ENCODE results near the gene NPR3.
"Not testable (repeated sequence)": the region's sequence is repeated elsewhere in the genome, so short reads cannot be mapped to it uniquely, and the experiment has no call there.

The NPR3 gene

DNA sequence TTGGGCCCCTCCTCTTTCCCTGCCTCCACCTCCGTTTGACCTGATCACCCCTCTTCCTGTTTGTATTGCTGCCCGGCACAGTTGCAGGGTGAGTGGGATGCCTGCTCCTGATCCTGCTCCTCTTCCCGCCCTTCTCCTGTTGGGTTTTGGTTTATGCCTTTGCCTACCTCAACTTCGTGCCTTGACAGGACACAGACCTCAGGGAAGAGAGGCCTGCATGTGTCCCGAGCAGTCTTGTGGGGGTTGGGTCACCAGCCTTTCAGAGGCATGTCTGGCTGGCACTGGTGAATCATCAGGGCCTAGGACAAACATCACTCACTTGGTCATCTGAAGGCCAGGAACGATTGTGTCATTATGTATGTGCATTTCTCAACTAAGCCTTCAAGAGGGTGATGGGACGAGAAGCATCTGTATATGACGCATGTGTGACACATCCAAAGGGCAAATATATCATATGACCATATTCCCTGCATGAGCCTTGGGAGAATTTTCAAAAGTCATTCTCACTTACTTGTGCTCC is 56.9 kb downstream of the NPR3 start:
- DNase-seq (ENCODE audit: low spot score) = peak; percentile 76

- no peak for DNase-seq (ENCODE audit: low spot score)
Measured at GRCh38 chr5:32769711-32770110, 58.6 kb downstream of the NPR3 start.

GRCh38 chr5:32770444-32770843 is 59.3 kb downstream of the NPR3 start:
- DNase-seq (ENCODE audit: low spot score) = no peak

DNA sequence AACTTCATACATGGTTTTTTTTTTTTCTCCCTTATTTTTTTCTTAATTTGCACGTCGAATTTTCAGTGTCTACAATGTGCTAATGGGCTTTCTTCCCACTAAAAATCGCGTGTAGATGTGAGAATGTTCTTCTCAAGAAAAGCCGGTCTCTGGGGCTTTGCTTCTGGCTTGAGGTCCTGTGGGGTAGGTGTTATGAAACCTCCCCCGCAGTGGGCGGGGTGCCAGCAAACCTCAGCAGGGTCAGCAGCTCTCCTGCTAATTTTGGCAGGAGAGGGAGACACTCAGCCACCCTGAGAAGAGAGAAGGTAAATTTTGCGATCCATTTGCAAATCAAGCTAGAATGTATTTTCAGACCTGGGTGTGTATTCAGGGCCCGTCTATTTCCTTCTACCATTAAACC is 59.9 kb downstream of the NPR3 start:
- DNase-seq (ENCODE audit: low spot score) = no peak

- no peak for DNase-seq (ENCODE audit: low spot score)
Measured at GRCh38 chr5:32773944-32774343, 62.8 kb downstream of the NPR3 start.

DNA sequence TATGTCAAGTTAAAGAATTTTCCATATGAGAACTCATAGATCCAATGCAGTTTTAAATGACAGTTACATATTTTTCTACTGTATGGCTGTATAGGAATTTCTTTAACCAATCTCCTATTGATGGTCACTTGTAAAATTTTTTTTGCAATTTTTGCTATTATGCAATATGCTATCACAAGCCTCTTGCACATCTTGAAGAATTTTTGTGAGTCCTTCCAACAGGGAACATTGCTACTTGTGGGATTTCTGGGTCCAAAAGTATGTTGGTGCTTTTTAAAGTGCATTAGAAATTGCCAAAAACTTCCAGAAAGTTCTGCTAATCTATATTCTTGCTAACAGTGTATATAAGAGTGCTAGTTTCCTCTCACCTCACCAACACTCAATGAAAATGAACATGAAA is 65.1 kb downstream of the NPR3 start:
- DNase-seq (ENCODE audit: low spot score) = no peak

- no peak for DNase-seq (ENCODE audit: low spot score)
Measured at GRCh38 chr5:32777222-32777621, 66.1 kb downstream of the NPR3 start.

- no peak for DNase-seq (ENCODE audit: low spot score)
Measured at GRCh38 chr5:32777733-32778132, 66.6 kb downstream of the NPR3 start.

DNA sequence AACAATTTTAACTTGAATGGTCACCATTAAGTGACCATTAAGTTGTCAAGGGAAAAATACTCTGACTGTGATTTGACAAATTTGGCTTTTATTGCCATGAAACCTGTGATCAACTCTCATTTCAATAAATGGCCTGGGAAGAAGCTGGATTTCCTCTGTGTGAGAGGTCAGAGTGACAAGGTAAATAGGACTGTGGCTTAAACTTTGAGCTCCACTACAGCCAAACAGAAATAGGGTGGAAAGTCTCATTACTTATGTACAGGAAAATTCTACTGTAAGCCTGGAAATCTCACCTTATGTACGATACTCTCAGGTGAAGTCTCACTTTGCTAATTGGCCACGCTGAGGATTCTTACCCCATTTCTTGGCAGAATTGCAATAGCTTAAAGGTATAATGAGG is 67.3 kb downstream of the NPR3 start:
- no peak for DNase-seq (ENCODE audit: low spot score)

- no peak for DNase-seq (ENCODE audit: low spot score)
Measured at GRCh38 chr5:32779754-32780415, 68.8 kb downstream of the NPR3 start.

- DNase-seq (ENCODE audit: low spot score) = no peak
Measured at GRCh38 chr5:32780508-32780919, 69.4 kb downstream of the NPR3 start.

GRCh38 chr5:32783661-32784060 is 72.5 kb downstream of the NPR3 start:
- DNase-seq (ENCODE audit: low spot score) = no peak

- DNase-seq (ENCODE audit: low spot score) = no peak
Measured at GRCh38 chr5:32785611-32786254, 74.6 kb downstream of the NPR3 start.

DNA sequence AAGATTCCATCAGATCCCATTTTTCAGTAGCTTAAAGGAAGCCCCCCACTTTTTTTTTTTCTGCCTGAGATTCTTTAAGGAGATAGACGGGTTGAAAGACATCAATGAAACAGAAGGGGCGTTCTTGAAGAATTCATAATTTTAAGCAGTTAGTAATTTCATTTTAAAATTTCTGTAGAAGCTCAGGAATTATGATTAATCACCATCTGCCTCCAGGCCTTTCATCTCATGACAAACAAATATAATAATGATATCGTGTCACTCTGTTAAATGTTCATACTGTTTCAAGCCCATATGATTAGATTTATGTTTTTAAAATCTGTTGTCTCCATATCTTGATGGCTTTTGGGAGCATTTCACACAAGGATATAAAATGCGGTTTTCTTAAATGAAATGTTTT is 75.2 kb downstream of the NPR3 start:
- DNase-seq (ENCODE audit: low spot score) = no peak

DNA sequence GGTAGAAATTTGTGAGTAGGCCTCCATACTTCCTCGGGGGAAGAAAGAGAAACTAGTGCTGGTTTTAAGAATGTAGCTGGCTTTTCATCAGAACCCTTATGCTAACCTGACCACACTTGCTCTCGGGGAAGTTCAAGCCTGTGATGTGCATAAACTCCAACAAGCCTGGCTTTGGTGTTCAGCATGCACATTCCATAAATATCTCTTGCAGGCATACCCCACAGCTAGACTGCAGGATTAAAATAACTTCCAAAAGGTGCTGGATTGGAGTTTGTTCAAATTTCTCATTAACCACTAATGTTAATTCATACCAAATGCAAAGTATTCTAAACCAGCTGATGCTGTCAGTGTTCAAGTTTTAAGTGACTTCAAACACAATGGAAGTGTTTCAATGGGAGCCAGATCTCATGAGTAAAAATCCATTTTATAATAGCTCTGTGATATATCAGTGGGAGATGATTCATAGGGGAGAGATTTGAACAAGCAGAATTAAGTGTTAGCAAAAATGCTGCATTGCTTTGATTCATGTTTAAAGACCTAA is 79.4 kb downstream of the NPR3 start:
- peak; percentile 14 for DNase-seq (ENCODE audit: low spot score)

- no peak for DNase-seq (ENCODE audit: low spot score)
Measured at GRCh38 chr5:32791536-32792243, 80.6 kb downstream of the NPR3 start.

DNA sequence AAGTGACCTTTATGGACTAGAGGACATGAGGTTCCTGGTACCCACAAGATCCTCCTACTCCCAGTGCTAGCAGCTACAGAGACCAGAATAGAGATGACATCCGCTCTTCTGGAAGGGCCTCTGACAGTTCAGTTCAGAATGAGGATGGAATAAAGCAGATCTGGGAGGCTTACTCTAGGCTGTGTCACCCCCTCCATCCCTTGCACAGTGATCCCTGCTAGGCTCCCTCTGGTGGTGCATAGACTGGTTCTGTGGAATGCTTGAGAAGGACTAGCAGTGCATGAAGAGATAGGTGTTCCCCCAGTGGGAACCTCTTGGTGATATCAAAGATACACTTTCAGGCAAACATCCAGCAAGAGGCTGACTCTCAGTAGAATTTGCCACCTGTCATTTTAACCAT is 83.0 kb downstream of the NPR3 start:
- peak; percentile 35 for DNase-seq (ENCODE audit: low spot score)

DNA sequence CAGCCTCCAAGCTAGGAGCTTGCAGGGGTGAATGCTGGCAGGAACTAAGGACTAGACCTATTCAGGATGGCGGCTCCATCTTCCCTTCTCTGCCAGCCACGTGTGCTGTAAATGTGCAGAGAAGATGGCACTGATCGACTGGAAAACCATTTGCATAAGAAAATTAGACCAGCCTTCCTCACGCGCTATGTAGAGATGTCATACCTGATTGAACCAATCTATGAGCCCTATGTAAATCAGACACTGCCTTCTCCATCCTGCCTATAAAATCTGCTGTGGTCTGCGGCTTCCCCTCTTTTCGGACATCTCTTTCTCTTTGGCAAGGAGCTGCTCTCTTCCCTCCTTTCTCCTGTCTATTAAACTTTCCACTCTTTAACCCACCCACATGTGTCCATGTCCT is 91.6 kb downstream of the NPR3 start:
- no peak for DNase-seq (ENCODE audit: low spot score)

DNA sequence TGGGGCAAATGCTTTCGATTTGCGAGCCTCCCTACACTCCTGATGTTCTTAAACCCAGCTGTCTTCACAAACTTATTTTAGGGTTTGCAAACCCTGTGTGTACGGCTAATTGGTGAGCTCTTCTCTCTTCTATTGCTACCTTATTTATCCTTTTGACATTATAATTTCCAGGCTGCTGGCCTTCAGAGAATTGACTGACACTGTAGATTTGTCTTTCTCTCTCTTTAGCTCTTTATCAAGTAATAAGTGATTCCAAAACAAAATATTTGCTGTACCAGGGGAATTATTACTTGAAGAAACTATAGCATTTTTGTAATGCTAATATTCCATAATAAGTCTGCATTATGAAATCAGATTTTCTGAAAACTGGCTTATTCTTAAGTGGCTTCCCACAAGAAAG is 92.5 kb downstream of the NPR3 start:
- no peak for DNase-seq (ENCODE audit: low spot score)

DNA sequence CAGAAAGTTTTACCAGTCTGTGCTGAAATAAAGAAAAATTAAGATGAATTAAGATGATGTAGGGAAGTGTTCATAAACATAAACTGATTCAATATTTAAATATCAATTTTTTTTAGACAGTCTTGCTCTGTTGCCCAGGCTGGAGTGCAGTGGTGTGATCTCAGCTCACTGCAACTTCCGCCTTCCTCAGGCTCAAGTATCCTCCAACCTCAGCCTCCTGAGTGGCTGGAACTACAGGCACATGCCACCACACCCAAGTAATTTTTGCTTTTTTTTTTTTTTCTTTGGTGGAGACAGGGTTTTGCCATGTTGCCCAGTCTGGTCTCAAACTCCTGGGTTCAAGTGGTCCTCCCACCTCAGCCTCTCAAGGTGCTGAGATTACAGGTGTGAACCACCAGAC is 94.3 kb downstream of the NPR3 start:
- not testable (repeated sequence) for DNase-seq (ENCODE audit: low spot score)

DNA sequence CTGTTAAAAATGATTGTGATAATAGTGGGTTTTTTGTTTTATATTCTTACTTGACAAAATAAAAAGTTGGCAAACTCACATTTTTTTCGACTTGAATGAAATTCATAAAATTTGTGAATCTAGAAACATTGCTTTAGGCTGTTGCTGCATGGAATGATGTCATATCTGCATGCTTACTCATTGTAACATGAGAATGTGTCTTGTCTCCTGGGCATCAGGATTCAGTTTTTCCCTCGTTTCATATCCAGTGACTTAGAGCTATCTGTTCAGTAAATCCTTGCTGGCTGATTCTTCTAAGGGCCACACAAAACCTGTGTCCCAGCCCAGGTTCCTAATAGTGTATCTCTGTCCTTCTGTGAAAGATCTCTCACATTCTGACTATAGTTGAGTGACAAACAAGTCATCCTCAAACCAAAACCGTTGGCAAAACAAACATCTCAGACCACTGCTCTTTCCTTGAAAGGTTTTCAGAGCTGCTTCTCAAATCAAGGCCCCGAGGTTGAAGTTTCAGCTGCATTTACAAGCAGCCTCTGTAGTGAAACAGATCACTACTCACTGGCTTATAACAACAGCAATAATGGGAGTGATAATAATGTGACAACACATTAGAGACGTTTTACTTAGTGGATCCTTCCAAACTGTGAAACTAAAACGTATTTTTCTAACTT is 95.0 kb downstream of the NPR3 start:
- DNase-seq (ENCODE audit: low spot score) = peak; percentile 35

- DNase-seq (ENCODE audit: low spot score) = no peak
Measured at GRCh38 chr5:32808783-32809182, 97.7 kb downstream of the NPR3 start.

All from hepatic stellate cell (primary cell).